NCI-H2227 treated with DMSO at 0.1 percent for 48 hours (cell line): ENCODE results near the gene HSPB2.

ENCODE experiments used
- DNase-seq: peaks from one replicate; lab custom pipeline; 2025; lab: John Stamatoyannopoulos, UW

The HSPB2 gene

DNA sequence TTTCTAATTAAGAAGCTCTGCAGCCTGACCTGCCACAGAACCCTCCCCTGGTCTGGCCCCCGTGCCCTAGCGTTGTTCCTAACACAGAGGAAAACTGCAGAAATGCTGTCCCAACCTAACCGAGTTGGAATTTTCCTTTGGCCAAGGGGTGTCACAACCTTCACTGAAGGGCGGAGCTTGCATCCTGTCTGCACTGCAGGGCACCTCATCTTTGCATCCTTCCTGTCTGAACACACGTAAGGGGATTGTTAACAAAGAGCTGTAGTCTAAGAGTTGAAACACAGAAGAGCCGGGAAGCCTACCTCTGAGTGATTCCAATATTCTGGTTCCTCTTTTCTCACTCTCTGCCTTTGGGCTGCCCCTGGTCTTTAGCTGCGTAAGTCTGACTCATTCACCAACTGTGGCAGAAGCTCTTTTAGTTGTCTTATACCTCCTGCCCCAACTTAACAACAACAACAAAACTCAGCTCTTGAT lies 26.2 kb downstream of the HSPB2 start:
- DNase-seq = no peak

DNA sequence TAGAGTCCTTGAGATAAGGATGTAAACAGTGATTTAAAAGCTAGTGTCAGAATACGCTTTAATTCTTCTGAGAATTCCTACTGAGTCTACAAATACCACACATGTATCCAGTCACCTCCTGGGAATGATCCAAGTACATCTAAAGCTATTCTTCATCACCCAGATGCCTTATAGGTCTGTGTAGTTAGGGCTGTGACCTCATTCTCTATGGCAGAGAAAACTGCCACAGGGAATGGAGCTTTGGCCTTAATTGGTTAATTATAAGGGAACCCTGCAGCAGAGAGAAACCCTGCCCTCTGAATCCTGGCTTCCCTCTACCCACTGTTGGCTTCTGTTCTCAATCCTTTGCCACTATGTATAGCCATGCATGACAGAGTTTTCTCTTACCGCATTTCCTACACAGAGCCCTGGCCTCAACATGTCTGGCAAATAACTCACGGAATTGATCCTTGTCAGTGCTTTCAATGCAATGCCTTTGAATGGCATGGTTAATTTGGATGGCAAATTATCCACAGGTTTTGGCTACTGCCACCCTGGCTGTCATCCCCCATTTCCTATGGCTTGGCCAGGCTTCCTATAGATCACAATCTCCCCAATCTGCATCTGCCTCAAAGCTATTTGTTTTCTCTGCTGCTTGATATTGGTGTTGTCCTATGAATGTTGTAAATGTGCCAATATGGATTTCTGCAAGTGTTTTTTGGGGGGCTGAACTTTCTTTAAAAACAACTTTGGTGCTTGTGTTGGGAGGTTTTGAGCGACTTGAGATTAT lies 27.5 kb downstream of the HSPB2 start:
- no peak for DNase-seq

DNA sequence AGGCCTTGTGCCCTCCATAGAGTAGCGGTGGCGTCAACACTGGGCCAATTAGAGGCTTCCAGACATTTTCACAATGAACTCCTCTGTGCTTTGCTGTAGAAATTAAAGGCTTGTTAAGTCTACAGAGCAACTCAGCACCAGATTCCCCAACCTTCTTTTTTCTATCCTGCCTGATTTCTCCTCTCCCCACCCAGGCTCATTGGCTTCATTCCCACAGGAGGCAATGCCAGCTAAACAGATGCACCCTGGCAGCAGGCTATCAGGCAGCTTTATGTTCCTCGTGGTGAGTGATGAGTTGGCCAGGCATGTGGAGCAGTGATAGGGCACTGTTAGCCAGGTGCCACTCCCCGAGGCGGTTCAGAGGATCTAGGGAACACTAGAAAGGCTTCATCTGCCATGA lies 29.4 kb downstream of the HSPB2 start:
- DNase-seq = no peak

DNA sequence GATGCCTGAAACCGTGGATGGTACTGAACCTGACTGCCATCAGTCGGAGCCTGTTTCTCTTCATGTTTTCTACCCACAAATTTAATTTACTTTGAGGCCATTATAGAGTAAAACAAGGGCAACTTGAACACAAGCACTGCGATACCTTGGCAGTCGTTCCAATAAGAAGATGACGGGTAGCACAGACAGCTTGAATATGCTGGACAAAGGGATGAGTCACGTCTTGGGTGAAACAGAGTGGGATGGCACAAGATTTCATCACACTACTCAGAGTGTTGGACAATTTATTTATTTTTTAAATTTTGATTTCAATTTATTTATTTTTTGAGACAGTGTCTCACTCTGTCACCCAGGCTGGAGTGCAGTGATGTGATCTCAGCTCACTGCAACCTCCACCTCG lies 30.3 kb downstream of the HSPB2 start:
- no peak for DNase-seq

DNA sequence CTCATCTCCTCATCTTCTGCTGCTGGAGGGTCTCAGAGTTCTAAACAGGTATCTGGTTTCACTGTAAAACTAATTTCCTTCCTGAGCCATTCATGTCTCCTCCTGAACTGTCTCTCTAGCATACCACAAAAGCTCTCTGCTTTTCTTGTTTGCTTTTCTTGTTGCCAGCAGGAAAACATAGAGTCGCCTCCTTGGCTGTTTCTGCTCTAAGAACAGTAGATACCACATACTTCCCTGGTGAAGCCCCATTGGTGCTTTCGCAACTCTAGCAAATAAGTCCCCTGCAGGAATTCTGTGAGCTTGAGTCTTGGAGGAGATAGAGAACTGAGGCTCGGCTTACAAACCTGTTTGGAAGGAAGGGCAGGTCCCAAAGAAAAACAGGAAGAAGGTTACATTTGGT lies 31.6 kb downstream of the HSPB2 start:
- DNase-seq = no peak

DNA sequence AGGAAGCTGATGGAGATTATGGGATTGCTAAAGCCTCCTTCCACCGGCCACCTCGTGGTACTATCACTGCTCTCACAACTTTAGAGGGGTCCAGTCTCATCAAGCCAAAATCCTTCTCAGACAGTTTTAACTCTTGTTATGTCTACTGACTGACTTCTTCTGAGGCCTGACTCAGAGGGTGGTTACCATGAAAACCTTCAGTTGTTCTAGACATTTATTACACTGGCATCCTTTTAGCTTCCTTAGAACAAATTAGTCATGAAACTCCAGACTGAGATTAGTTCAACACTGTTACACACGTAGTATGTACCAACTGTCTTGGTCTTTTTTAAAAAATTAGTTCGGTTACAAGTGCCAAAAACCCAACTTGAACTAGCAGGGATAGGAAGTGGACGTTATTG lies 32.1 kb downstream of the HSPB2 start:
- no peak for DNase-seq

DNA sequence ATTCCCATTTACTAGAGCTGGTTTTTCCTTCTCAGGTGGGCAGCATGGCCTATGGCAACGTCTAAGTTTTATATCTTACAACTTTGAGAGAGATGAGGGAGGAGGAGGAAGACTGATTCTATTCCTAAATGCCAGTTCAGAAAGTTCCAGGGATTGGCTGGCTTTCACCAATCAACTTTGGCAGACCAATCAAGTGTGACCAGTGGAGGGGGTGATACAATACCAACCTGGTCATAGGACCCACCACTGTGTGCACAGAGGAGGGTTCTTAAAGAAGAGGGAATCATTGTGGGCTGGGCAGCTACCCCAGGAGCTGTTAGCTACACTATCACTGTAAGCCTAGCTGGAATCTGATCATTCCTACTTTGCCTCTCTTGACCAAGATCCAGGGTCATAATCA lies 32.7 kb downstream of the HSPB2 start:
- no peak for DNase-seq

DNA sequence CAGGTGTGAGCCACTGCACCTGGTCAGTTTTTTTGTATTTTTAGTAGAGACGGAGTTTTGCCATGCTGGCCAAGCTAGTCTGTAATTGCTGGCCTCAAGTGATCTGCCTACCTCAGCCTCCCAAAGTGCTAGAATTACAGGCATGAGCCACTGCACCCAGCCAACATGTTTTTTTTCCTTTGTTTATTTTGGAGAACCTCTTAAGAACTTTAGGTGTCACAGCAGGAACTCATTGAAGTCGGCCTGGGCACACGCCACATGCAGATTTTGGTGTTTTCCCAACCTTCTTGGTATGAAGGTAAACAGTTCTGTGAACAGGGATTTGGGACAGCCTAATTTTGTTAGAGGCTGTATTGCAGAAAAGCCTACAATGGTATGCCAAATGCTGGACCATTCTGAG lies 34.0 kb downstream of the HSPB2 start:
- no peak for DNase-seq

DNA sequence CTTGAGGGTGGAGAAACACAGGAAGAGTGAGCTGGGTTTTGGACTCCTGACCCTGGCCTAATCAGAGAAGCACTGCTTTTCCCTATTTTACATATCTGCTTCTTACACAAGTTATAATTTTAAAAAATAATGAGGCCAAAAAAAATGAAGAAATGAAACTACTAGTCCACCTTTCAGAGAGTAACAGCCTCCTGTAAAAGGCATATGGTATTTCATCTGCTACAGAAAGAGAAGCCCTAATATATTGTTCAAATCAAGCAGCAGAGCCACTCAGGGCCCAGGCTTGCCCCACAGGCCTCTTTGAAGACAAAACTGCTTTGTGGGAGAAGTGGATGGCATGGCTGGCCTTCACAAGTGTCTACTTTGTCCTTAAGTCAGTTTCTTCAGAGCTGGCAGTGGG lies 34.6 kb downstream of the HSPB2 start:
- DNase-seq = no peak

DNA sequence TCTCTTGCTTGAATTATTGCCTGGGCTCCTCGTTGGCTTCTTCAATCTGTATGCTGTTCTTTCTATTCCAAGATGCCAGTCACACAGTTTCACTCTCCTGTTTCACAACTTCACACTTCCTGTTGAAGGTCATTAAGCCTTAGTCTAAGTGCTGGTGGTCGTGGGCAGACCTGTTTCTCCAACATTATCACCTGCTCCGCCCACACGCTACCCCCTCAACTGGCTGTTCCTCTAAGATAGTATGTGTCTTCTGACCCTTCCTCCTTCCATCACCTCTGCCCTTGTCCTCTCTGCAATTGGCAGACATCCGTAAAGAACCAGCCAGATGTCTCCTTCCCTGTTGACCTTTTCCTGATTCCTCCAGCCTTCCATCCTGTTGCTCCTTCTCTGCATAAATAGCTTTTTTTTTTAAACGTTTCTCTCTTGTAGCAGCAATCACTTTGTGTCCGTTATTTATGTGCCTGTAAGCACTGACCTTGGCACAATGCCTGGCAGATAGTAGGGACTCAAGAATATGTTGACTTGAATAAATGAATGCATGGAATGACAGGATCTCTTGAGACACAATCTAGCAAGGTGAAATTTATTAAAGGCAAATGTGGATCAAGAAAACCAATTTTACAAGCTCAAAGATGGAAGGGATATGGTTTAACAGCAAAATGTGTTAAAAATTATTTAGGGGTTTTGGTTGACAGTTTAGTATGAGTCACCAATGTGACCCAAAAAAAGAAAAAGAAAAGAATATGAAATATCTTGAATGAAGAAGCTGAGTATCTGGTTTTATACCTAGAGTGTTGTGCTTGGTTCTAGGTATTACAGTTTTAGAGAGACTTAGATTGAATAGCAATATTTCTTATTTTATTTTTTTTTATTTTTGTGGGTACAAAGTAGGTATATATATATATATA lies 37.2 kb downstream of the HSPB2 start:
- no peak for DNase-seq

DNA sequence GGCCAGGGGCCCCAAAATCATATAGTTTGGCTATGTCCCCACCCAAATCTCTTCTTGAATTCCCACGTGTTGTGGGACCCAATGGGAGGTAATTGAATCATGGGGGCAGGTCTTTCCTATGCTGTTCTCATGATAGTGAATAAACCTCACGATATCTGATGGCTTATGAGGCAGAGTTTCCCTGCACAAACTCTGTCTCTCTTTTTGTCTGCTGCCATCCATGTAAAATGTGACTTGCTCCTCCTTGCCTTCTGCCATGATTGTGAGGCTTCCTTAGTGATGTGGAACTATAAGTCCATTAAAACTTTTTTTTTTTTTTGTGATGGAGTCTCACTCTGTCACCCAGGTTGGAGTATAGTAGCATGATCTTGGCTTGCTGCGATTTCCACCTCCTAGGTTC lies 39.0 kb downstream of the HSPB2 start:
- no peak for DNase-seq

DNA sequence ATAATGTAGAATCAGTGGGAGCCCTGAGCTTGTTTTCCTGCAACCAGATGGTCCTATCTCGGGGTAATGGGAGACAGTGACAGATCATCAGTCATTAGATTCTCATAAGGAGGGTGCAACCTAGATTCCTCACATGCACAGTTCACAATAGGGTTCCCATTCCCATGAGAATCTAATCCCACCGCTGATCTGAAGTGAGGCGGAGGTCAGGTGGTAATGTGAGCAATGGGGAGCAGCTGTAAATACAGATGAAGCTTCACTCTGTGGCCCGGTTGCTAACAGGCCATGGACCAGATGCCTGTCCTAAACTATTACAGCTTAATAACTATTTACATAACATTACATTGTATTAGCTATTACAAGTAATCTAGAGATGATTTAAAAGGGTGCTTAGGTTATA lies 41.6 kb downstream of the HSPB2 start:
- DNase-seq = no peak

DNA sequence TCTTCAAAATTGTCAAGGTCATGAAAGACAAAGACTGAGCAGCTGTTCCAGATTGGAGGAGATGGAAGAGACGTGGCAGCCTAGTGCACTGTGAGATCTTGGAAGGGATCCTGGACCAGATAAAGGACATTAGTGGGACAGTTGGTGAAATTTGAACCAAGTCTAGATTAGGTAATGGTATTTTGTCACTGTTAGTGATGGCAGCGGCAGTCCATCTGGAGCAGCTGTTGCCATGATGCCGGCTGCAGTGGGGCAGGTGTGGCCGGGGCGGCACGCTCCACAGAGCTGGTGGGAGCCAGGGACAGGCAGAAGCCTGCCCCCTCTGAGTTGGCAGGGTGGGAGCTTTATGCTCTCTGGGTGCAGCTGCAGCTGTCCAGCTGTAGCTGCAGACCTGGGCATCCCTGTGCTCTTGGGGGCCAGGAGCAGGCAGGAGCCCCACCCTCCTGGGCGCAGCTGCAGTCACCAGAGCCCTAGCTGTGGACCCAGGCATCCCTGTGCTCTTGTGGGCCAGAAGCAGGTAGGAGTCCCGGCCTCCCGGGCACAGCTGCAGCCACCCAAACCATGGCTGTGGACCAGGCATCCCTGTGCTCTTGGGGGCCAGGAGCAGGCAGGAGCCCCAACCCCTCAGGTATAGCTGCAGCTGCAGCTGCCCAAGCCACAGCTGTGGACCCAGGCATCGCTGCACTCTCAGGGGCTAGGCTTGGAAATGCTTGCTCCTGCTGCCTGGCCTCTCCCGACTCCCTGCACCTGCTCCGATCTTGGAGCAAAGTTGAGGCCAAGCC lies 45.3 kb downstream of the HSPB2 start:
- DNase-seq = no peak

DNA sequence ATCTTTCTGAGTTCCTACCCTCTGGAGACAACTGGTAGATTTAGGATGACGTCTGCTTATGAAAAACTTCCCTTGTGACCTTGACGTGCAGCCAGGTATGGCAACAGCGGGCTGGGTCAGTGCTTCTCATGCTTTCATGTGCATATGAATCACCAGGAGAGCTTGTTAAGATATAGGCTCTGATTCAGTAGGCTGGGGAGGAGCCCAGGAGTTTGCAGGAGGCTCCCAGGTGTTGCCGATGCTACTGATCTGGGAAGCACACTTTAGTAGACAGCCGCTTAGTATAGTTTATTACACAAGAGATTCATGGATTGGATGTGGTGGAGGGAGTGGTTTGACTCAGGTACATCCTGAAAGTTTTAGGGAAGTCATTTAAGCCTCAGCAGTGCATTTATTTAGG lies 48.4 kb downstream of the HSPB2 start:
- no peak for DNase-seq

DNA sequence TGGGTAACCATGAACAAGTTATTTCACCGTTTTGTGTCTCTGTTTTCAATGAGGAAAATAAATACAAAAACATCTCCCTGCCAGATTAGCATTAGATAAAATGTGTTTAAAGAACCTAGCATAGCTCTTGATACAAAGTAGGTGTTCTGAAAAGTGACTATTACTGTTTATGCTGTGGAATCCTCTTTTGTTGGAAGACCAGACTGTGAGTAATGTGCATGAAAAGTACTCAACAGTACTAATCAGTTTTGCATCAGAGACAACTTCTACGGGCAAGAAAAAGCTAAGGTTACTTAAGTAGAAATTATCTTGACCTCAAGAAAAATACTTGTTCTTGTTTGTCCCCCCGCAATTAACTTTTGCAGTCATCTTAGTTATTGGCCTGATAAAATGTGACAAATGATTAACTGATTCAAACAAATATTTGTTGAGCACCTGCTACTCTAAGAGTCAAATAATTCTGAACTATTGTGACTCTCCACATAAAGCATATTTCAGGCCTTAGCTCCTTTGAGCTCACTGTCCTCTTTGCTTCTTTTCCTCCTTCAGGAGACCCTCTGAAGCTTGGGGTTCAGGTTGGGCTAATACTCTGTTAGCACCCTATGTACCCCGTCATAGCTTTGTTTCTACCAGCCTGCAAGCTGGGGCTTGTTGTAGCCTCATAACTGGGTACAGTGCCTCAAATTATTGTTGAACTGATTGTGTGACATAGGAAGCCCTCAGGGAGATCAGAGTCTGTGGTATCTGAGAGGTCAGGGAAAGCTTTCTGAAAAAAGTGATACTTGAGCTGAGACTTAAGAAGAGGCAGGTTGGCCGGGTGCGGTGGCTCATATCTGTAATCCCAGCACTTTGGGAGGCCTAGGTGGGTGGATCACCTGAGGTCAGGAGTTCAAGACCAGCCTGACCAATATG lies 49.1 kb downstream of the HSPB2 start:
- DNase-seq = no peak
